Measurements from ENCODE around the gene MPPED1.

Gene MPPED1

GRCh38 chr22:43479301-43479950, 67.6 kb downstream of the MPPED1 start:
- peak in 1 of 2 experiments; percentile 3 for DNase-seq

GRCh38 chr22:43479962-43480361, 68.1 kb downstream of the MPPED1 start:
- DNase-seq, result peak; percentile 10 to 22

- peak; percentile 24 to 33 for DNase-seq
These were observed 69.9 kb downstream of the MPPED1 start for GRCh38 chr22:43481568-43482317.

GRCh38 chr22:43482318-43482625, 70.5 kb downstream of the MPPED1 start:
- no peak for DNase-seq

- DNase-seq, result no peak
These were observed 71.5 kb downstream of the MPPED1 start for GRCh38 chr22:43483266-43483665.

- no peak for DNase-seq
These were observed 71.9 kb downstream of the MPPED1 start for GRCh38 chr22:43483669-43484068.

- no peak for DNase-seq
These were observed 72.4 kb downstream of the MPPED1 start for GRCh38 chr22:43484227-43484626.

GRCh38 chr22:43485502-43486089, 73.8 kb downstream of the MPPED1 start:
- DNase-seq, result no peak

GRCh38 chr22:43487311-43488030, 75.7 kb downstream of the MPPED1 start:
- no peak for DNase-seq

- DNase-seq, result no peak
These were observed 76.4 kb downstream of the MPPED1 start for GRCh38 chr22:43488031-43488866.

- DNase-seq, result no peak
These were observed 77.1 kb downstream of the MPPED1 start for GRCh38 chr22:43488937-43489336.

GRCh38 chr22:43490311-43490710, 78.5 kb downstream of the MPPED1 start:
- DNase-seq, result no peak

- no peak for DNase-seq
These were observed 79.4 kb downstream of the MPPED1 start for GRCh38 chr22:43491177-43491576.

- no peak for DNase-seq
These were observed 79.9 kb downstream of the MPPED1 start for GRCh38 chr22:43491737-43492136.

GRCh38 chr22:43493297-43493696, 81.5 kb downstream of the MPPED1 start:
- no peak for DNase-seq

GRCh38 chr22:43497956-43498855, 86.4 kb downstream of the MPPED1 start:
- DNase-seq, result no peak

GRCh38 chr22:43498856-43499253, 87.0 kb downstream of the MPPED1 start:
- no peak for DNase-seq

GRCh38 chr22:43500792-43501785, 89.3 kb downstream of the MPPED1 start:
- DNase-seq, result no peak

- DNase-seq, result no peak
These were observed 90.1 kb downstream of the MPPED1 start for GRCh38 chr22:43501878-43502277.

GRCh38 chr22:43502306-43502874, 90.6 kb downstream of the MPPED1 start:
- no peak for DNase-seq

All from Kasumi-1 (cell line).